Epithelial cell of umbilical artery (primary cell): Measurements from ENCODE around the gene RASSF9. TPM values are rescaled to one million over a fixed set of nuclear protein-coding genes. Genes with fewer than 3 reads are reported as not detected.

Experiments
- total RNA-seq: library from RNA; depleted of rRNA; stranded (reverse); fragments of >200 nt; gene quantifications from 2 replicates; pipeline ENCODE4 v1.2.3, GENCODE V29; 2014

The RASSF9 gene
- total RNA-seq = 0.97 and 1.2 TPM in 2 replicates

GRCh38 chr12:85836197-85837090 is at the start of gene RASSF9:
TSS of gene RASSF9 (minus strand) at chr12:85836409. CDS start at chr12:85836201, 208 bp downstream.

GRCh38 chr12:85874031-85874461 is 37.8 kb upstream of the RASSF9 start, which contains the start of gene NTS:
TSS of gene NTS (plus strand) at chr12:85874295. CDS start at chr12:85874404, 109 bp downstream.

Other genes starting within 250 kb of the RASSF9 start
- under 0.01 and 0.15 TPM in 2 replicates for gene NTS, start 37.9 kb upstream of the RASSF9 start, total RNA-seq